HG03565 (cell line): ENCODE results near the gene MAML1.

ENCODE experiments used
- ATAC-seq: cut with Tn5 transposase; IDR thresholded peaks from one replicate; pipeline ENCODE4 v1.9.1; 2021; ENCODE audit warnings: mild to moderate bottlenecking, moderate library complexity; ENCODE audit not compliant: unreplicated experiment

Gene MAML1

DNA sequence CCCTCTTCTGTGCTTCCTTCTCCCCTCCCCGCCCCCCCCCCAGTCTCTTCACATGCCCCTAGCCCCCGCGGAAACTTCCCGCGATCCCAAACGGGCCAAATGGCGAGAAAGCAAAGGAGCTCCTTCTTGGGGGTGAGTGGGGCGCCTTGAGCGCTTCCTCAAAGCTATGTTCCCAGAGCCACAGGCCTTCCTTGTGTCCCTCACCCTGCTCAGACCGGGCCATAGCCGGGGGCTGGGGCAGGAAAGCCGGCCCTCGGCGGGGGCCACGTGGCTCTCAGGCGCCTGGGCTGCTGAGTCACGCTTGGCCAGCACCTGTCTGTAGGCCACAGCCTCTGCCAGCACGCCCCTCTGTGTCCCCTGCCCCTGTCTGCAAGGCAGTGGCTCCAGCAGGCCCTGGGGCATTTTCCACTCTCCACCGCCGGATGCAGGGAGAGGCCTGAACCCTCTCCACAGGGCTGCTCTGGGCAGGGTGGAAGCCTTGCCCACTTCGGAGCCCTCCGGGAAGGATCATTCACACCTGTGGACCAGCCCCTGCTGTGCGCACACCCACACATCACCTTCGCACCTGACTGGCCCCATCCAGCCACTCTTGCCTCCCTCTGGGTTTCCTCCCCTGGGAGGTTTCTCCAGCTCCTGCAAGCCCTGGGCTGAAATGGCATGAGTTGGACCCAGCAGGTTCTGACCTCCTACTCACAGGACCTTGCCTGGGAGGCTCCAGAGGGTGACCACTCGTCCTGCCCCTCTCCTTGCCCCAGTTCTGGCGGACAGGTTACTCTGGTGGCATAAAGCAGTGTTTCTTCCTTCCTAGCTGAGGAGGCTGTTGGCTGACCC, 86.9 kb downstream of the MAML1 start:
- no peak for ATAC-seq

DNA sequence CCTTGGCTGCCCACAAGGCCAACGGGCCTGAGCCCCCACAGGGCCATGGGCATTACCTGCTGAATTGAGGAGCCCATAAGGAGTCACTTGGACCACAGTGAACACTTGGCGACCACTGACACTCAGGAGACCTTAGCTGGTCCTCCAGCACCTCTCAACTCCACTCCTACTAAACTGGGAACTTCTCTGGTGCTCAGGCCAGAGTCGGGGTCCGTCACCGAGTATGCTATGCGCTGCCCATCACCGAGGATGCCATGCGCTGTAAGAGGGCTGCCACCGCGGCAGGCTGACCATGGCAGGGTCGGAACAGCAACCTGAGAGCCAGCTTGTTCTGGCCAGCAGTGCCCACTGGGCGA, 87.5 kb downstream of the MAML1 start:
- ATAC-seq = no peak

DNA sequence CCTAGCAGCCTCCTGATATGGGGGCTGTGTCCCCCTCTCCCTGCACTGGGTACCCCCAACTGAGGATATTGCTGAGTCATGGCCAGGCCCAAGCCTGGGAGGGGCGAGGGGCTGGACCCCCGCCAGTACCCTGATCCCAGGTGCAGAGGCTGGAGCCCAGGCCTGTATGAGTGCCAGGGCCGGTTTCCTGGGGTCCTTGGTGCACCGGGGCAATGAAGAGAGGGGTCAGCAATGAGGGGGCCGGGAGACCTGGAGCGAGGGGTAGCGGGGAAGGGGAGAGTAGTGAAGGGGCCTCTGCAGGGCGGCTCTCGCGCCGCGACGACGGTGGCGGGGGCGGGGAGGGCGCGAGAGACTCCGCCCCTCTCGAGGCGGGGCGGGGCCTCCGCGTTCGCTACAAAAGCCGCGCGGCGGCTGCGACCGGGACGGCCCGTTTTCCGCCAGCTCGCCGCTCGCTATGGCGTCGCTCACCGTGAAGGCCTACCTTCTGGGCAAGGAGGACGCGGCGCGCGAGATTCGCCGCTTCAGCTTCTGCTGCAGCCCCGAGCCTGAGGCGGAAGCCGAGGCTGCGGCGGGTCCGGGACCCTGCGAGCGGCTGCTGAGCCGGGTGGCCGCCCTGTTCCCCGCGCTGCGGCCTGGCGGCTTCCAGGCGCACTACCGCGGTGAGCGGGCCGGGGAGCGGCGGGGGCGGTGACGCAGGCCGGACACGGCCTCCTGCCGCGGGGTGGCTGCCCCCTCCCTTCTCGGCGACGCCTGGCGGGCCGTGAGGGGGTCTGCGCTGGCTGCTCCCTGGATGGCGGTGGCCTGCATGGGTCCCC, 88.1 kb downstream of the MAML1 start, which contains the start of gene SQSTM1:
SQSTM1 (plus strand) TSS at position 423 of the 815 bp plus-strand sequence; CDS start at position 455, 32 bp downstream.
- ATAC-seq = peak; percentile 36

DNA sequence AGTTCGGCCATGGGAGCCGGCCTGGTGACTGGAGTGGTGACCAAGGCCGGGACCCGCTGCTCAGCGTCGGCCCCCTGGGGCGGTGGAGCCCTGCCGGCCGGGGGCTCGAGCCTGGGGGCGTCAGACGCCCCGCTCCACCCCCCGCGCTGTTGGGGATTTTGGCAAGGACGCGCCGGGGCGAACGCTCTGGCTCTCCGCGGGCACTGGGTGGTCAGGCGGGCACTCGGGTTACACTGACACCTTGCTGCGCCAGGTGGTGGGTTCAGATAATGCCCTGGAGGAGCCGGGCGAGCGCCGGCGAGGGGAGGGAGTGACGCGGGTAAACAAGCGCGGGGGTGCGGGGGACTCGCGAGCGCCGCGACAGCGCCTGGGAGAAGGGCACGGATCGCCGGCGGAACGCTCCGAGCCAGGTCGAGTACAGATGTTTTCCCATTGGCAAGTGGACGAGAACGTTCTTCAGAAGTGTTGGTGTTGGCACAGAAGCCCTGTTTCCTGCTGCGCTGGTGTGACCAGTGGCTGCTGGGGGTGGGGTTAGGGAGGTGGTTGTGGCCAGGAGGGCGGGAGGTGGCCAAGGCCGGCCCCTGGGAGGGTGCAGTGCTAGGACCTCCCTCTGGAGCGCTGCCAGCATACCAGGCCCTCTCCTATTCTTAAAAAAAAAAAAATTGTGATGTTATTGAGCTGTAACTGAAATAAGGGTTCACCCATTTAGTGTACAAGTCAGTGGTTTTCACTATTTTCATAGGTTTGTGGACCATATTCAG, 88.9 kb downstream of the MAML1 start:
- ATAC-seq = peak; percentile 35

DNA sequence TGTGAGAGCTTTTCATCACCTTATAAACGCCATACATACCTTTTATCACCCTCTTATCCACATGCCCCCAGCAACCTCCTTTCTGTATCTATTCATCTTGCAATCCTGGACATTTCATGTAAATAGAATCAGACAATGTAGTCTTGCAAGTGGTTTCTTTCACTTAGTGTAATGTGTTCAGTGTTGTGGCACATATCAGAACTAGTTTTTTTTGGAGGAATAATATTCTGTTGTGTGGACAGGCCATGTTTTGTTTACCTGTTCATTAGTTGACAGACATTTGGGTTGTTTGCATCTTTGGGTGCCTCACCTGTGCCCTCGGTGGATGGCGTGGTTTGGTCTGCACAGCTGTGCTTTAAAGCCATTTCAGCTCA, 89.4 kb downstream of the MAML1 start:
- ATAC-seq = no peak

DNA sequence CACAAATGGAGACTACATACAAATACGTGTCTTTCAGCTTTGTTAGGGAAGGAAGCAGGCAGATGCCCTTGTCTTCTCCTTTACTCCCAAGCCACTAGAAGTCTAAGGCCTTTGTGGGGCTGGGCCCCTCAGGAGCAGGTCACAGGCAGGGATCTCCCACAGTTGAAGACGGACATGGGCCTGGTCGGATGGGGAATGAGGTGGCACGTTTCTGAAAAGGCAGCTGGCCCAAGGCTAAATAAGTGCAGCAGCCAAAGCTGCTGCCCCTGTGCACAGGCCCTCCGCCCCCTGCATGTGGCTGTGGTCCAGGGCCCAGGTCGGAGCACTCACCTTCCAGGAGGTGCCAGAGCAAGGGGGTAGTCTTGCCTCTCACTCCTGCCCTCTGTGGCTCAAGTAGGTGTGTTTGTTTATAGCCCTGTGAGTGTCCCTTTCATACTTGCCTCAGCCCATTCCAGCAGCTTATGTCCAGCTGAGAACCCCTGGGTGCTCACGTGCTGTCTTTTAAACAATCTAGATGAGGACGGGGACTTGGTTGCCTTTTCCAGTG, 89.9 kb downstream of the MAML1 start:
- no peak for ATAC-seq

DNA sequence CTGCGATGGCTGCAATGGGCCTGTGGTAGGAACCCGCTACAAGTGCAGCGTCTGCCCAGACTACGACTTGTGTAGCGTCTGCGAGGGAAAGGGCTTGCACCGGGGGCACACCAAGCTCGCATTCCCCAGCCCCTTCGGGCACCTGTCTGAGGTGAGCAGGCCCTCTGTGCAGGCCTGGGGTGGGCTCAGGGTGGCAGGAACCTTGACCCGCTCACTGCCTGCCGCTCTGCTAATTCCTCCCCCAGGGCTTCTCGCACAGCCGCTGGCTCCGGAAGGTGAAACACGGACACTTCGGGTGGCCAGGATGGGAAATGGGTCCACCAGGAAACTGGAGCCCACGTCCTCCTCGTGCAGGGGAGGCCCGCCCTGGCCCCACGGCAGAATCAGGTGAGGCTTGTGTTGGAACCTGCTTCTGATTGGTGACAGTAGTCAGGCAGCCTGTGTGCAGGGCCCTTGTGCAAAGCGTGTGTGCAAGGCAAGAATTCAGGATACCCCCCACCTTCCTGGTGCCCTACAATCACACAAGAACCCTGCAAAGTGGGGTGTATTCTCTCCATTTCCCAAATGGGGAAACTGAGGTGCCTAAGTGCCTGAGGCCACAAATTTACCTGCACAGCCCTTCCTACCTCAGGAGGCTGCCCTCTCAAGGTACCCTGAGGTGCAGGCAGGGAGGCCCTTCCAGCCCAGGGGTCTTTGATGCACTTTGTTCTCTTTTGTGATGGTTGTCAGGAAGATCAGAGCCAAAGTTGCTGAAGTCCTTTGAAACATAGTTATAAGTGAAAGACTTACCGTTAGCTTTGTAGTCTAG, 91.5 kb downstream of the MAML1 start:
- no peak for ATAC-seq

DNA sequence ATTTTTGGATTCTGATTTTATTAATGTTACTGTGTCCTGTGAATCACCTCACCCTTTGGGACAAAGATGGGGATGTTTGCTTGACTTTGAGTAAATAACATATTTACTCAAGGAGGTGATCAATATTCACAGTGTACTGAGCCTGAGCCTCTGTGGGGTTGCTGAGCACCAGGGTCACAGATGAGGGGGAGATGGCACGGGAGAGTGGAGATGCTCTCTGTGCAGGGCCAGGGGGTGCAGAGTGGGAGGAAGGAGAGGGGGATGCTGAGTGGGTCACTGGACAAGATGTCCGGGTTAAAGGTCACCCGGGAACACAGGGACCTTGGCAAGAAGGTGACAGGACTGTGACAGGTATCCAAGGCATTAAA, 92.1 kb downstream of the MAML1 start:
- ATAC-seq = no peak

DNA sequence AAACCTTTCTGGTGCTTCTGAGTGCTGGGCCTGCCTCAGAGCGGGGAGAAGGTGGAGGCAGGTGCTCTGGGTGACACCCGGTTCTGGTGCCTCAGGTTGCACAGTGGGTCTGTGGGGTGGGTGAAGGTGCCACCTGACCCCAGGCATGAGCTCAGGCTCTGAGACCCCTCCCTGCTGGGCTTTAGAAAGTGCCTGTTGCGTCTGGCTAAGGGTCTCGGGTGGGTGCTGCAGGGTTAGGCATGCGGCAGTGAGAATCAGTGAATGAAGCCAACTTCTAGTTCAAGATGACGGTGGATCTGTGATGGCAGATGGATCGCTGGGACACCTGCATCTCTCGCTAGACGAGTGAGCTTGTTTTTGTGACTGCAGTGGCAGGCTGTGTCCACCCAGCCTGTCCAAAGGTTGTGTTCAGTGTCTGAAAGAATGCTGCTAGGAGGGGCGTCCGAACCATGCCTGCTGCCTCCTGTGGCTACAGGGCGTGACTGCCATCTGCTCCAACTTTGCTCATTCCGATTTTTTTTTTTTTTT, 93.1 kb downstream of the MAML1 start:
- no peak for ATAC-seq
